Measurements from ENCODE around the gene MARK3.

The MARK3 gene

DNA sequence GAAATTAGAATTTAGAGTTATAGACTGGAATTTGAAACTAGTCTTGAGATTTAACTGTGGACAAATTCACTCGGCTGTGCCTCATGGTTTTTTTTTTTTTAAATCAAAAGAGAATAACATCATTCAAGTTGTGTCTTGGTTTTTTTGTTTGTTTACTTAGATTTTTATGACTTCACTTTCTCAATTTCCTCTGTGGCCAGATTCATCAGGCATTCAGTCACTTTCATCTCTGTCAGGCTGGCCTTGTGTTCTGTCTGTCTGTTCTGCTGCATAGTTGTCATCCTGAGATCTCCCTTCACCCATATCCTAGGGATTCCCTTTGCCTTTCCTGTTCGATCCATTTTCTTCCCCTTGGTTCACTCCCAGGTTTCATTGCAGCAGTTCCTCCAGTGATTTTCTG lies 10.0 kb downstream of the MARK3 start:
- DNase-seq (ENCODE audit: low read depth in 3 of 3), result no peak

DNA sequence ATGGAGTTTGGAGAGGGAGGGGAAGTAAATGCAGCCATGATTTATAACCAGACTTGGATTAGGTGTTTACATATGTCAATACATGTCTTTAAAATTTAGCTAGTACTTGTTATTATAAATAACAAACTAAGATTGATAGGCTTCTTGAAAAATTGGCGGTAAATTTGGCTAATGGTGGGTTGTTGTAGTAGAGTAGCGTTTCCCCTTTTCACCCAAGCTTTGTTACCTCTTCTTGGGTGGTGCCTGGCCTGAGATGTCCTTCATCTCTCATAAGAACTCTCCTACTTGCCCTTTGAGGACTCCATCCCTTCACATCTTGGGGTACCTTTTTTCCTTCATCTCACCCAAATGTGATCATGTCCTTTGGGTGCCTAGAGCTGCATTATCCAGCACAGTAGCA lies 11.2 kb downstream of the MARK3 start:
- no peak for DNase-seq (ENCODE audit: low read depth in 3 of 3)

DNA sequence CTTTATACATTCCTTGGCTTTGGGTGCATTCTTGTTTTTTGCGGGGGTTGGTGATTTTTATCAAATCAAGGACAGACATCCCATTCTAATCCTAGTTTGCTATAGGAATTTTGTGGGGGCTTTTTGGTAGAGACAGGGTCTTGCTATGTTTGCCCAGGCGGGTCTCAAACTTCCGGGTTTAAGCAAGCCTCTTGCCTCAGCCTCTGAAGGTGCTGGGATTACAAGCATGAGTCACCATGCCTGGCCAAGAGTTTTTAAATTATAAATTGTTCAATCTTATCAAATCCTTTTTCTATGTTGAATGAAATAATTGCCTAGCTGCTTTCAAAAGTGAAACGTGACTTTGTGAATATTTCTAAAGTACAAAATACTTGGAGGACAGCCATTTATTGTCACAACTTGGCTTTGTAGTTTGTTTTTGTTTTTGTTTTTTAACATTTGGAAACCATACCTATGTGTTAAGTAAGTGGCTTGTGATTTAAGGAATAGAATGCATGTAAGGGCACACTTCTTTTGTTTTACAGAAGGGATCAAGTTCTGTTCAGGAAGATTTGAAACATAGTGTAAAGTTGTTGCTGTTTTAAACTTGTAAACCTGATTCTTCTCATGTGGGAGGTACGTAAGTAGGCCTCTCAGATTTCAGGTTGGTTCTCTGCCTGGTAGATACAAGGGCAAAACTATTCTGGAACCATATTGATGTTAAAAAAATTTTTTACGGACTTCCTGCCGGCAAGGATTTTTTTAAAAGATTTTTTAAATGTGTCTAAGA lies 13.4 kb downstream of the MARK3 start:
- DNase-seq (ENCODE audit: low read depth in 3 of 3), result no peak

GRCh38 chr14:103400537-103400936 lies 15.3 kb downstream of the MARK3 start:
- DNase-seq (ENCODE audit: low read depth in 3 of 3), result no peak

GRCh38 chr14:103401223-103402214 lies 16.3 kb downstream of the MARK3 start:
- no peak for DNase-seq (ENCODE audit: low read depth in 3 of 3)

DNA sequence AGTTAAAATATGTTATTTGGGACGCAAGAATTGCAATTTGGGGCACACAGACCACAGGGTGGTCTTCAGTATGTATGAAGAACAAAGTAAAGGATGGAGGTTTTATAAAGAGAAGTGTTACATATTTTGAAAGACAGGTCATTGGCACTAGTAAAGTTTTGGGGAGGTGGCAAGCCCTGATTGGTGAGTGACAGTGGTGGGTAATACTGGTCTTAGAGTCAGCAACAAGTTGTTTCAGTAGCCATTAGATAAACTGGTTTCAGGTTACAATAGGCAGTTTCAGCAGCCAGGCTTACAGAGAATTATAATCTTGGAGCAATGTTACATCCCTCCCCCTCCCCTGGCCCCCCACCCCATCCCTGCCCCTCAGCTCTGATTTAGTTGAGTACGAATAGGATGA lies 17.5 kb downstream of the MARK3 start:
- no peak for DNase-seq (ENCODE audit: low read depth in 3 of 3)

GRCh38 chr14:103404032-103404918 lies 19.1 kb downstream of the MARK3 start:
- DNase-seq (ENCODE audit: low read depth in 3 of 3), result no peak

- DNase-seq (ENCODE audit: low read depth in 3 of 3), result no peak
Observed at GRCh38 chr14:103404920-103405319, 19.7 kb downstream of the MARK3 start.

DNA sequence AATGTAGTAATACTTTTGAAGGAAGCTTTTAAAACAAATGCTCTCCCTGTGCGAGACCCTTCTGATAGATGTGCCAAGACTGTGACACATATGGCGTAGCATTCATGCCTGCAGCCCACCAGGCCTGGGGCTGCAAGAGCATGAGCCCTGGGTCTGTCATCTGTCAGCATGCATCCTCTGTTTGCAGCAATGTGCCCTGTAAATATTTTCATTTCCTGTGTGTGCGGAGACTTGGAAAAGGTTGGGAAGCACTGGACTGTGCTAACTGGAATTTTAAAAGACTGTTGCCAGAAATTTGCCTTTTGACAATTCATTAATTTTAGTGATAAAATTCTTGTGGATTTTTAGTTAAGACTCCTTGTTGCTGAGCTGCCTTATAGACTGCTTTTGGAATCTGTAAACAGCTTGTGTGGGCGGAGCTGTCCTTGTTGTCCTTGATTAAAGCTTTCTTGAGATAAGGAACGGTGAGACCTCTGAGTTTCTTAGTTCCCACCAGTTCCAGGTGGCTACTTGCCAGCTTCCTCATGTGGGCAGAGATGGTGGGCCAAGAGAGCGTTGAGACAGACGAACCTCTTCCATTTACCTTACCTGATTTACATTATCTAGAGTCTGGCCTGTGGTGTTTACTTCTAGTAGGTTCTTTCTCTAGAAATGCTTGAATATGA lies 23.4 kb downstream of the MARK3 start:
- DNase-seq (ENCODE audit: low read depth in 3 of 3), result no peak

DNA sequence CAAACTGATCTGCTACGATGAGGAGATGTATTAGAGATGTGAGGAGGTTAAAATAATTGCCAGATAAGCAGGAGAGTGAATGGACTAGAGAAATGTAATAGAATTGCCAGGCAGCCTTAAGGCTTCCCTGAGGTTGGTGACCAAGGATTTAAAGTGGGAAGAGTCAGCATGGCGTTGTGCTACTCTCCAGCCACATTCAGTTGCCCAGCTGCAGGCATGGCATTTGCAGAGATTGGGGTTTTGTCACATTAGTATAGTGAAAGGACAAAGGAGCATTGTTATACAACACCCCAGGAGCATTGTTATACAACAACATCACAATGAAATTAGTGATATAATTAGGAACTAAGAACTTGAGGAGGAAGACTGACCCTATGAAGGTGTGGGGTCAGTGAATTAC lies 31.7 kb downstream of the MARK3 start:
- DNase-seq (ENCODE audit: low read depth in 3 of 3), result no peak

GRCh38 chr14:103418481-103418818 lies 33.2 kb downstream of the MARK3 start:
- DNase-seq (ENCODE audit: low read depth in 3 of 3), result no peak

- DNase-seq (ENCODE audit: low read depth in 3 of 3), result no peak
Observed at GRCh38 chr14:103421556-103421955, 36.3 kb downstream of the MARK3 start.

- DNase-seq (ENCODE audit: low read depth in 3 of 3), result no peak
Observed at GRCh38 chr14:103423050-103423461, 37.8 kb downstream of the MARK3 start.

DNA sequence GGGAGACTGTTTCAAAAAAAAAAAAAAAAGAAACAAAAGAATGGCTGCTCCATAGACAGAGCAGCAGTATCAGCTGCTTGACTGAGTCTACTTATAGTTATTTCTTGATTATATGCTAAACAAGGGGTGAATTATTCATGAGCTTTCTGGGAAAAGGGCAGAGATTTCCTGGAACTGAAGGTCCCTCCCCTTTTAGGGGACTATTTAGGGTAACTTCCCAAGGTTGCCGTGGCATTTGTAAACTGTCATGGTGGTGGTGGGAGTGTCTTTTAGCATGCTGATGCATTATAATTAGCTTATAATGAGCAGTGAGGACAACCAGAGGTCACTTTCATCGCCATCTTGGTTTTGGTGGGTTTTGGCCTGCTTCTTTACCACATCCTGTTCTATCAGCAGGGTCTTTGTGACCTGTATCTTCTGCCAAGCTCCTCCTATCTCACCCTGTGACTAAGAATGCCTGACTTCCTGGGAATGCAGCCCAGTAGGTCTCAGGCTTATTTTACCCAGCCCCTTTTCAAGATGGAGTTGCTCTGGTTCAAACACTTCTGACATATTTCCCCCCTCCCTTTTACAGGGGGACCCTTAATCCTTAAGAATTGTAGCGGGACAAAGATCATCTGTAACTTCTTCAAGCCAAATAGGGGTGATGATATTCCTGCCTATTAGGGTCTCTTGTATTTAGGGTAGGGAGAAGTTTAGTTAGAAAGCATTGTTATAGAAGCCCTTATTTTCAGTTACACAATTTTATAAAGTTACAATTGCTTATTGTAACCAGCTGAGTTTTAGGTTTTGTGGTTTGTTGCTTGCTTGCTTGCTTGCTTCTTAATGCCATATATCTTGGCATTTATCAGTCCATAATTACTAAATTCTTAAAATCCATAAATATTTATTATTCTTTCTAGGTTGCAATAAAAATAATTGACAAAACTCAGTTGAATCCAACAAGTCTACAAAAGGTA lies 42.5 kb downstream of the MARK3 start:
- DNase-seq (ENCODE audit: low read depth in 3 of 3), result no peak

DNA sequence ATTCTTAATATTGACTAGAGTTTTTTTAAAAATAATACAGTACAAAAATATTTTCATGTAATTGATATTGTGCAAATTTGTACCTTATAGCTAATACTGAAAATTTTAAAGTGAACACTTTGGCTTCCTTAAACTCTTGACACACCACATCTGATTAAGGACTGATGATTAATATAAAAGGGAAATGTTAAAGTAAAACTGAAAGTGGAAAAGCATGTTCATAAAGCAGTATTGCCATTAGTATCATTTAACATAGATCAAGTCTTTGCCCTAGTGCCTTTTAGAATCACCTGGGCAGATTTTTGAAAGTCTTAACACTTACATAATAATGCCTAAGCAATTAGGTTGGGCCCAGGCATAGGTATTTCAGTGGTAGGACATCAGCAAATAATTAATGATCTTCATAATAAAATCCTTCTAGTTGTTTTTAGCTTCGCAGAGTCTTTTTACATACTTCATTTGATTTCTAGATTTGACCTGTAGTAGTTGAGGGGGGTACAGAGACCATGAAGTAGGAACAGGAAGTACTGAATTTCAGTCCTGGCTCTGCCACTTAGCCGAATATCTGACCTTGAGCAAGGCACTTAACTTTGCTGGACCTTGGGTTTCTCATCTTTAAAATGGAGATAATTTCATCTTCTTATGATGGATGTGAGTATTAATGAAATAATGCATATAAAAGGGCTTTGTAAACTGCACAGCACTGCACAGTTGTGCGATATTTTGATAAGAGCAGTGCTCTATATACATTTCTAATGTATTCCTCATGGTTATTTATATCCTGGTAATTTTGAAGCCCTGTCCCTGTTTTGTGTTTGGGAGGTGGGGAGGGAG lies 43.7 kb downstream of the MARK3 start:
- DNase-seq (ENCODE audit: low read depth in 3 of 3), result no peak

GRCh38 chr14:103430358-103430757 lies 45.1 kb downstream of the MARK3 start:
- no peak for DNase-seq (ENCODE audit: low read depth in 3 of 3)

DNA sequence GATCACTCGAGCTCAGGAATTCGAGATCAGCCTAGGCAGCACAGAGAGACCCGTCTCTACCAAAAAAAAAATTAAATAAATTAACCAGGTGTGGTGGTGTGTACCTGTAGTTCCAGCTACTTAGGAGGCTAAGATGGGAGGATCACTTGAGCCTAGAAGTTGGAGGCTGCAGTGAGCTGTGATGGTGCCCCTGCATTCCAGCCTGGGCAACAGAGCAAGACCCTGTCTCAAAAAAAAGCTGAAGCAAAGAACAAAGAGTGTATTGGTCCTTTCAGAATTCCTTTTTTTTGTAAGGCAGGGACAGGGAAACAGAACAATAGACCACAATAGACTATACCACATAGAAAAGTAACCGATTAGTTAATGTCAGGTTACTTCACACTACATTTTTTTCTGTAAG lies 47.4 kb downstream of the MARK3 start:
- DNase-seq (ENCODE audit: low read depth in 3 of 3), result no peak

GRCh38 chr14:103433916-103434563 lies 48.8 kb downstream of the MARK3 start:
- DNase-seq (ENCODE audit: low read depth in 3 of 3), result no peak
